Thoracic aorta (tissue), 2 donors: ENCODE results near the gene PHF2. TPM values are rescaled to one million over a fixed set of nuclear protein-coding genes. Genes with fewer than 3 reads are reported as not detected.

Experiments
- ATAC-seq: fragments of 150-250 bp; one replicate; pipeline ENCODE4 v1.8.0; 2017; ENCODE audit warnings: low read depth; ENCODE audit not compliant: insufficient number of reproducible peaks, low FRiP score
- DNase-seq: peaks from one replicate; pipeline ENCODE4 v3.0.0-alpha.2; 2020; ENCODE audit warnings: low spot score
- H3K27ac ChIP-seq, 2 donors: fragments of 200-600 bp; sonication (generic); 1 replicate in 1 of 2; 2 replicates in 1 of 2; pipeline ENCODE4 v1.5.1; 2016; ENCODE audit warnings: mild to moderate bottlenecking in 2 of 2, moderate library complexity in 2 of 2
- H3K27me3 ChIP-seq: fragments of 200-600 bp; sonication (generic); replicated peaks from 2 replicates; pipeline ENCODE4 v1.6.0; 2016; ENCODE audit warnings: mild to moderate bottlenecking; ENCODE audit not compliant: insufficient read depth
- H3K36me3 ChIP-seq: fragments of 200-600 bp; sonication (generic); one replicate; pipeline ENCODE4 v1.5.1; 2016
- H3K4me1 ChIP-seq, 2 donors: fragments of 200-600 bp; sonication (generic); 1 replicate in 1 of 2; 2 replicates in 1 of 2; pipeline versions ENCODE4 v1.5.1 to v1.6.0; 2016; ENCODE audit warnings: low read depth in 2 of 2, mild to moderate bottlenecking in 1 of 2; ENCODE audit not compliant: control insufficient read depth in 1 of 2
- H3K4me3 ChIP-seq: fragments of 200-600 bp; sonication (generic); 2 replicates; pipeline ENCODE4 v1.5.1; 2016; ENCODE audit warnings: mild to moderate bottlenecking
- H3K9me3 ChIP-seq: fragments of 200-600 bp; sonication (generic); 2 replicates; pipeline ENCODE4 v1.5.1; 2016
- CTCF ChIP-seq: fragments of 200-600 bp; sonication (generic); IDR thresholded peaks from one replicate; pipeline ENCODE4 v1.5.1; 2019; ENCODE audit warnings: antibody characterized with exemption
- total RNA-seq, 2 donors: library from RNA; depleted of rRNA; stranded (reverse); fragments of >200 nt; gene quantifications; one replicate each; pipeline versions ENCODE4 v1.1.0 to v1.2.3, GENCODE V29; 2016

The PHF2 gene
- total RNA-seq, 2 donors from 2014 or later, result 29.9 to 36.6 TPM

DNA sequence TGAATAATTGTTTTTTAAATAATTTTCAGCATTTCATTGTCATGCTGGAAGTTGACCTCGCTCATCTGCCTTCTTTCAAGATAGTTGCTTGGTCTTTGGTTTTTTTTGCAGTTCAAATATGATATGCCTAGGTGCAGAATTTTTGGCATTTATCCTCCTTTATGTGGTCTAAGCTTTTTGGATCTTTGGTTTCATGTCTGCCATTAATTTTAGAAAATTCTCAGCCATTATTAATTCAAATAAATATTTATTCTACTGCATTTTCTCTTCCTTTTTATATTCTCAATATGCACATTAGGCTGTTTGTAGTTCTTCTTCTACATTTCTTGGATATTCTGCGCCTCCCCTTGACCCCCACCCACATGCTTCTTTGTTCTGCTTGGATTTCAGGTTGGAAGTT is 63.6 kb downstream of the PHF2 start:
- peaks cover 46% of the 10 kb centered on the region for H3K36me3 ChIP-seq
- DNase-seq, result no peak
- ATAC-seq, result no peak
- H3K9me3 ChIP-seq, result peaks cover 4% of the 10 kb centered on the region
- no peak for TF ChIP-seq CTCF
- no peaks in the 10 kb centered on the region for H3K4me1 ChIP-seq
- no peaks in the 10 kb centered on the region for H3K27me3 ChIP-seq
- no peak overlapping the region for H3K27ac ChIP-seq
- H3K4me3 ChIP-seq, result no peak overlapping the region

DNA sequence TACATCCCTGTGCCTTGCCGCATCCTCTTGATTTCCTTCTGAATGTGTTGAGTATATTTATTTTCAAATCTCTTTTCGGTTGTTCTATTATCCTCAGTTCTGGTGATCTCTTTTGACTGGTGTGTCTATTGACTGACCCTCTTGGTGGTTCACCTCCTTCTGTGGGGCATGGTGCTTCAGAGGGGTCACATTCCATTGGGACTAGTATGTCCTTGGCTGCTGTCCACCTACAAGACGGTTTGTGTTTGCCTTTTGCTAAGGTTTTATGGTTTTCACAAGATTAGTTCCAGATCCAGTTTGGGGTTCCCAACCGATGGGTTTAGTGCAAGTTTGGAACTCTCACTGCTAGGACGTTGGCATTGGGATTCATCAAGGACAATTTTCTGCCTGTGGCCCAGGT is 66.6 kb downstream of the PHF2 start:
- Histone ChIP-seq H3K27ac (no peak overlapping the region), H3K4me3 (no peak overlapping the region), H3K9me3 (peaks cover under 1% of the 10 kb centered on the region), H3K4me1 (no peaks in the 10 kb centered on the region), H3K36me3 (peaks cover 38% of the 10 kb centered on the region), H3K27me3 (no peaks in the 10 kb centered on the region)
- ATAC-seq (no peak), DNase-seq (no peak)
- TF ChIP-seq CTCF, result no peak

GRCh38 chr9:93644397-93645088 is 68.2 kb downstream of the PHF2 start:
- H3K4me1 ChIP-seq, result no peaks in the 10 kb centered on the region
- H3K27me3 ChIP-seq, result no peaks in the 10 kb centered on the region
- TF ChIP-seq CTCF, result no peak
- ATAC-seq (no peak), DNase-seq (no peak)
- H3K4me3 ChIP-seq, result no peak overlapping the region
- no peaks in the 10 kb centered on the region for H3K9me3 ChIP-seq
- no peak overlapping the region for H3K27ac ChIP-seq
- peaks cover 33% of the 10 kb centered on the region for H3K36me3 ChIP-seq

DNA sequence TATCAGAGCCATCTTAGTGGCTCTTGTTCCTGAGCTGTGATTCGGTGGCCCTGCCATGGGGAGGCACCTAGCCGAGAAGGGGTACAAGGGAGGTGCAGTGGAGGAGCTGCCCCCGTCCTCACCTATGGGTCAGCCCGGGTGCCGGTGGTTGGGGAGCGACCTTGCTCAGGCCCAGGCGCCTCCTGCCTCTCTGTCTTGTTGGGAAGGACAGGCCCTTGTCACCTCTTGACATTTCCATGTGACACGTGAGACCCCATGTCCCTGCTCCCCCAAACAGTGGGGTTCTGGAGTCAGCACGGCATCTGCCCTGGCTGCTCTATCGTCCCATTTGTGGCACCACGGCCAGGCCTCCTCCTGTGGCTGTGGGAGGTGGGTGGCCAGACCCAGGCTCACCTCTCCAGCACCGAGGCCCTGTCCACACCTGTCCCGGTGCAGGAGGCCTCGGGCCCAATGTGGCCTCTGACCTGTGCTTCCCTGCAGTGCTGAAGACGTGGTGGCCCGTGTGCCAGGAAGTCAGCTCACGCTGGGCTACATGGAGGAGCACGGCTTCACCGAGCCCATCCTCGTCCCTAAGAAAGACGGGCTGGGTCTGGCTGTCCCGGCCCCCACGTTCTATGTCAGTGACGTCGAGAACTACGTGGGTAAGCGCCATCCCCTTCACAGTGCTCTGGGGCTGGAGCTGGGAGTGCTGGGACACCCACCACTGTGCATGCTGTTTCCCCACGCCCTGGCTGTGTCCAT is 68.9 kb downstream of the PHF2 start:
- Histone ChIP-seq H3K4me3 (no peak overlapping the region), H3K4me1 (no peaks in the 10 kb centered on the region), H3K9me3 (no peaks in the 10 kb centered on the region), H3K36me3 (peaks cover 38% of the 10 kb centered on the region), H3K27me3 (no peaks in the 10 kb centered on the region), H3K27ac (no peak overlapping the region)
- no peak for ATAC-seq
- TF ChIP-seq CTCF, result no peak
- DNase-seq, result no peak

DNA sequence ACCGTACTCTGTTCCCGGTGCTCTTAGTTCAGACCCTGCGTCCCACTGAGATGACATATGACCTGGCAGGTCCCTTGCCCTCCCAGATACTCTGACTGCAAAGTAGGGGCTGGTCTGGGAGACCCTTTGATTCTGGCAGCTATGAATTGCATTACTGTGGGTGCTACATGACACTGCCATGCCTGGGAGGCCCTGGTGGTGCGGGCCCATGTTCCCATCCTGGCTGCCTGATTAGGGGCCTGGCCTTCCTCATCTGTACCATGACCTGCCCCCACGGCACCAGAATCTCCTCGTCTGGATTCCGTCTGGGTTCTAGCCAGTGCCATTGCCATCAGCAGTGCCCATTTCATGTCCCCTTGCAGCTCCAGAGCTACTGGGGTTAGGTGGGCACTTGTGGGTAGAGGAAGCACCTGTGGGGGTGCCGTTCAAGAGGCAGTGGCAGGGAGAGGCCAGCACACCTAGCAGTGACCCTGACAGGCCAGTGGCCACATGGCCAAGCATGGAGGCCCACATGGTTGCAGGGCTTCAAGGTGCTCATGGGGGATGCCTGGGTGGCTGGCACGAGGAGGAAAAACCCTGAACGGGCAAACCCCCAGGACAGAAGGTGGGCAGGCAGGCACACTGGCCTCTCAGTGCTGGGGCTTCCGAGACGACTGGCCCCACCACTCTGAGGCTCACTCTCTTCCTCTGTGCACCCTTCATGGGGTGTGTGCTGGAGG is 69.7 kb downstream of the PHF2 start:
- peaks cover 44% of the 10 kb centered on the region for H3K36me3 ChIP-seq

More for the DNA sequence above, 69.7 kb downstream of the PHF2 start:
- DNase-seq (no peak), ATAC-seq (no peak)
- no peak overlapping the region for H3K27ac ChIP-seq
- H3K4me3 ChIP-seq, result no peak overlapping the region
- no peak for TF ChIP-seq CTCF
- H3K27me3 ChIP-seq, result no peaks in the 10 kb centered on the region
- no peaks in the 10 kb centered on the region for H3K9me3 ChIP-seq
- no peaks in the 10 kb centered on the region for H3K4me1 ChIP-seq
